K562 (cell line): ENCODE data around the gene PMPCB. TPM values are rescaled to one million over a fixed set of nuclear protein-coding genes. Genes with fewer than 3 reads are reported as not detected.

Experiments
- CBFA2T2 ChIP-seq: fragments of 450-650 bp; conservative IDR thresholded peaks from 2 replicates; pipeline ENCODE4 v1.6.1; 2017; ENCODE audit warnings: mild to moderate bottlenecking
- CSDE1 ChIP-seq, 2 experiments: fragments of 450-650 bp; IDR thresholded peaks; 2 replicates each; pipeline ENCODE4 v1.6.1; 2016; ENCODE audit warnings: mild to moderate bottlenecking in 1 of 2
- DNMT1 ChIP-seq: fragments of 450-650 bp; IDR thresholded peaks from 2 replicates; pipeline ENCODE4 v1.6.1; 2016; ENCODE audit warnings: antibody characterized with exemption, mild to moderate bottlenecking
- FOSL1 ChIP-seq: fragments of 200-800 bp; sonication (Bioruptor generic); conservative IDR thresholded peaks from 2 replicates; pipeline ENCODE4 v1.6.1; 2016; ENCODE audit warnings: missing genetic modification characterization, missing compliant biosample characterization
- HMGN3 ChIP-seq: IDR thresholded peaks from 2 replicates; pipeline ENCODE4 v1.6.1; 2011; ENCODE audit warnings: borderline replicate concordance, low read depth, mild to moderate bottlenecking, mixed read lengths, low read length; ENCODE audit not compliant: insufficient read length; ENCODE audit errors: extremely low read depth
- MAZ ChIP-seq, 2 experiments: fragments of 450-650 bp in 1 of 2; sonication (generic) in 1 of 2; formaldehyde crosslinking; IDR thresholded peaks in 1 of 2; conservative IDR thresholded peaks in 1 of 2; 2 replicates each; pipeline versions ENCODE4 v1.4.0 to v1.5.0; 2020; ENCODE audit warnings: mild to moderate bottlenecking in 1 of 2, missing genetic modification reagents in 1 of 2
- NR1H2 ChIP-seq: sonication (generic); formaldehyde crosslinking; IDR thresholded peaks from 2 replicates; pipeline ENCODE4 v1.4.0; 2020; ENCODE audit warnings: mild to moderate bottlenecking, missing genetic modification reagents
- NR2C2 ChIP-seq, 2 experiments: fragments of 200-800 bp in 1 of 2; sonication (Bioruptor generic) in 1 of 2; sonication (generic) in 1 of 2; formaldehyde crosslinking in 1 of 2; IDR thresholded peaks; 2 replicates each; pipeline versions ENCODE4 v1.6.1 to v1.8.0; 2016 to 2022; ENCODE audit warnings: mild to moderate bottlenecking in 1 of 2, missing compliant biosample characterization in 1 of 2, missing genetic modification characterization in 1 of 2, missing genetic modification reagents in 1 of 2
- STAT5A ChIP-seq: IDR thresholded peaks from 2 replicates; pipeline ENCODE4 v1.6.1; 2012; ENCODE audit warnings: low read length, inconsistent platforms, borderline replicate concordance
- ZKSCAN1 ChIP-seq: fragments of 150-350 bp; IDR thresholded peaks from 2 replicates; pipeline ENCODE4 v1.6.1; 2016; ENCODE audit warnings: low read depth, low read length
- ZNF143 ChIP-seq: sonication (generic); formaldehyde crosslinking; IDR thresholded peaks from 2 replicates; pipeline ENCODE4 v1.9.0; 2022; ENCODE audit warnings: mild to moderate bottlenecking, missing genetic modification reagents
- ZNF253 ChIP-seq: fragments of 250-450 bp; sonication (Bioruptor Pico); conservative IDR thresholded peaks from 2 replicates; pipeline ENCODE4 v1.6.1; 2021; ENCODE audit warnings: mild to moderate bottlenecking
- polyA plus RNA-seq, 8 experiments: library from polyadenylated mRNA; depleted of rRNA in 4 of 8; stranded (reverse) in 5 of 8; unstranded in 3 of 8; fragments of >200 nt; fragmentation: Nextera tagmentation in 2 of 8; fragmentation: Illumina TruSeq in 1 of 8; extraction: Ambion mirVana in 2 of 8; extraction: Trizol in 1 of 8; gene quantifications; 2 replicates each; pipeline versions ENCODE4 v1.2.1 to v1.2.3, GENCODE V29; 2011 to 2014; ENCODE audit warnings: inconsistent platforms in 1 of 8, missing spikeins in 1 of 8
- total RNA-seq, 7 experiments: library from RNA; depleted of rRNA in 6 of 7; stranded (reverse); fragments of >200 nt in 6 of 7; fragmentation: Illumina TruSeq in 2 of 7; extraction: Trizol in 2 of 7; gene quantifications; 2 replicates each; pipeline versions ENCODE4 v1.2.1 to v1.2.3, GENCODE V29; 2011 to 2021; ENCODE audit warnings: low replicate concordance in 1 of 7
- TF ChIP-seq, protein P1 (sequence below), 2 experiments: fragments of 450-650 bp; IDR thresholded peaks; 2 replicates each; pipeline ENCODE4 v1.6.1; 2018; ENCODE audit warnings: mild to moderate bottlenecking in 2 of 2, low read depth in 1 of 2; ENCODE audit not compliant: partially characterized antibody in 2 of 2
- TF ChIP-seq, protein P2 (sequence below): fragments of 450-650 bp; IDR thresholded peaks from 2 replicates; pipeline ENCODE4 v1.6.1; 2017; ENCODE audit warnings: antibody characterized with exemption
- TF ChIP-seq, protein P3 (sequence below): fragments of 450-650 bp; IDR thresholded peaks from 2 replicates; pipeline ENCODE4 v1.6.1; 2016; ENCODE audit warnings: mild to moderate bottlenecking
- TF ChIP-seq, protein P4 (sequence below): sonication (generic); formaldehyde crosslinking; IDR thresholded peaks from 2 replicates; pipeline ENCODE4 v1.8.0; 2022; ENCODE audit warnings: missing genetic modification reagents, mild to moderate bottlenecking, borderline replicate concordance

PMPCB gene
- total and polyA plus RNA-seq, 9 of the 15 experiments (the other 6 are each of a cell fraction or from before 2014, with no cell fraction given), result 61.2 to 209 (median 105) TPM

DNA sequence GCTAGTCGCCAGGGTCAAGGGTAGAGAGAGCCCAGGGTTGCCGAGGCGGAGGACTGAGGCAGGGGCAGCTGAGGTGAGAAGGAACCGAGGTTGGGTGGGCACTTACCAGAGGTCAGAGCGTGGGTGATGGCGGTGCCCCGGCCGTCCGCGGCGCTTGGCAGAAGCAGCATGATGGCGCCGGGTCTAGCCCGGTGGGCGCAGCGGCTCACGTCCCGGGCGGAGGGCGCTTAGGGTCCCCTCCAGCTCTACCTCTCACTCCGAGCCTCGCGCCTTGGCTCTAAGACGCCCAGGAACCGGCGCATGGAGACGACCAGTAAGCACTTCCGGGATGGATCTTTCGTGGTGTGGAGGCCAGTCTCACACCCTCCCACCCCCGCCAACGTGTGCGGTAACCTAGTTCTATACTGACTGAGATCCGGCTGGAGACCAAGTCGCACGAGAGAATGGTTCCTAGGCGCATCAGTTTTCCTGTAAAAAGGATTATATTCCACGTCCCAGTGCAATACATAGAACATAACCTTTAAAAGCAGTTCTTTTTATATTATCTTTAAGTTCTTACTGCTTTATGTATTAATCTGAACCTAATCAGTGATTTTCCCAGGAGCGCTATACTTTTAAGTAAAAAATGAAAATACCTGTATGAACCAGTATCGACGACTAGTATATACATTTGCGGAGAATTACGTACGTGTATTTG, 47.4 kb downstream of the PMPCB start, which contains the start of gene DNAJC2 (continued):
- TF ChIP-seq, protein P1, sequence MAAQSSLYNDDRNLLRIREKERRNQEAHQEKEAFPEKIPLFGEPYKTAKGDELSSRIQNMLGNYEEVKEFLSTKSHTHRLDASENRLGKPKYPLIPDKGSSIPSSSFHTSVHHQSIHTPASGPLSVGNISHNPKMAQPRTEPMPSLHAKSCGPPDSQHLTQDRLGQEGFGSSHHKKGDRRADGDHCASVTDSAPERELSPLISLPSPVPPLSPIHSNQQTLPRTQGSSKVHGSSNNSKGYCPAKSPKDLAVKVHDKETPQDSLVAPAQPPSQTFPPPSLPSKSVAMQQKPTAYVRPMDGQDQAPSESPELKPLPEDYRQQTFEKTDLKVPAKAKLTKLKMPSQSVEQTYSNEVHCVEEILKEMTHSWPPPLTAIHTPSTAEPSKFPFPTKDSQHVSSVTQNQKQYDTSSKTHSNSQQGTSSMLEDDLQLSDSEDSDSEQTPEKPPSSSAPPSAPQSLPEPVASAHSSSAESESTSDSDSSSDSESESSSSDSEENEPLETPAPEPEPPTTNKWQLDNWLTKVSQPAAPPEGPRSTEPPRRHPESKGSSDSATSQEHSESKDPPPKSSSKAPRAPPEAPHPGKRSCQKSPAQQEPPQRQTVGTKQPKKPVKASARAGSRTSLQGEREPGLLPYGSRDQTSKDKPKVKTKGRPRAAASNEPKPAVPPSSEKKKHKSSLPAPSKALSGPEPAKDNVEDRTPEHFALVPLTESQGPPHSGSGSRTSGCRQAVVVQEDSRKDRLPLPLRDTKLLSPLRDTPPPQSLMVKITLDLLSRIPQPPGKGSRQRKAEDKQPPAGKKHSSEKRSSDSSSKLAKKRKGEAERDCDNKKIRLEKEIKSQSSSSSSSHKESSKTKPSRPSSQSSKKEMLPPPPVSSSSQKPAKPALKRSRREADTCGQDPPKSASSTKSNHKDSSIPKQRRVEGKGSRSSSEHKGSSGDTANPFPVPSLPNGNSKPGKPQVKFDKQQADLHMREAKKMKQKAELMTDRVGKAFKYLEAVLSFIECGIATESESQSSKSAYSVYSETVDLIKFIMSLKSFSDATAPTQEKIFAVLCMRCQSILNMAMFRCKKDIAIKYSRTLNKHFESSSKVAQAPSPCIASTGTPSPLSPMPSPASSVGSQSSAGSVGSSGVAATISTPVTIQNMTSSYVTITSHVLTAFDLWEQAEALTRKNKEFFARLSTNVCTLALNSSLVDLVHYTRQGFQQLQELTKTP (IDR thresholded peaks at IDR 0.05; ENCODE audit: low read depth in 1 of 2, partially characterized antibody in 2 of 2), result peak in 1 of 2 experiments; percentile 87
- TF ChIP-seq, protein P2, sequence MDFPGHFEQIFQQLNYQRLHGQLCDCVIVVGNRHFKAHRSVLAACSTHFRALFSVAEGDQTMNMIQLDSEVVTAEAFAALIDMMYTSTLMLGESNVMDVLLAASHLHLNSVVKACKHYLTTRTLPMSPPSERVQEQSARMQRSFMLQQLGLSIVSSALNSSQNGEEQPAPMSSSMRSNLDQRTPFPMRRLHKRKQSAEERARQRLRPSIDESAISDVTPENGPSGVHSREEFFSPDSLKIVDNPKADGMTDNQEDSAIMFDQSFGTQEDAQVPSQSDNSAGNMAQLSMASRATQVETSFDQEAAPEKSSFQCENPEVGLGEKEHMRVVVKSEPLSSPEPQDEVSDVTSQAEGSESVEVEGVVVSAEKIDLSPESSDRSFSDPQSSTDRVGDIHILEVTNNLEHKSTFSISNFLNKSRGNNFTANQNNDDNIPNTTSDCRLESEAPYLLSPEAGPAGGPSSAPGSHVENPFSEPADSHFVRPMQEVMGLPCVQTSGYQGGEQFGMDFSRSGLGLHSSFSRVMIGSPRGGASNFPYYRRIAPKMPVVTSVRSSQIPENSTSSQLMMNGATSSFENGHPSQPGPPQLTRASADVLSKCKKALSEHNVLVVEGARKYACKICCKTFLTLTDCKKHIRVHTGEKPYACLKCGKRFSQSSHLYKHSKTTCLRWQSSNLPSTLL, result no peak
- no peak for TF ChIP-seq ZNF253 (CRISPR knock-in tag)
- TF ChIP-seq ZNF143, result no peak
- no peak for TF ChIP-seq DNMT1
- peak; percentile 55 for TF ChIP-seq FOSL1 (tag)
- TF ChIP-seq MAZ (CRISPR knock-in tag; conservative IDR thresholded peaks at IDR 0.05 in 1 of 2, IDR thresholded peaks at IDR 0.05 in 1 of 2), result peak; percentile 95 to 99
- no peak for TF ChIP-seq CBFA2T2
- TF ChIP-seq HMGN3, result peak; percentile 60
- TF ChIP-seq, protein P3, sequence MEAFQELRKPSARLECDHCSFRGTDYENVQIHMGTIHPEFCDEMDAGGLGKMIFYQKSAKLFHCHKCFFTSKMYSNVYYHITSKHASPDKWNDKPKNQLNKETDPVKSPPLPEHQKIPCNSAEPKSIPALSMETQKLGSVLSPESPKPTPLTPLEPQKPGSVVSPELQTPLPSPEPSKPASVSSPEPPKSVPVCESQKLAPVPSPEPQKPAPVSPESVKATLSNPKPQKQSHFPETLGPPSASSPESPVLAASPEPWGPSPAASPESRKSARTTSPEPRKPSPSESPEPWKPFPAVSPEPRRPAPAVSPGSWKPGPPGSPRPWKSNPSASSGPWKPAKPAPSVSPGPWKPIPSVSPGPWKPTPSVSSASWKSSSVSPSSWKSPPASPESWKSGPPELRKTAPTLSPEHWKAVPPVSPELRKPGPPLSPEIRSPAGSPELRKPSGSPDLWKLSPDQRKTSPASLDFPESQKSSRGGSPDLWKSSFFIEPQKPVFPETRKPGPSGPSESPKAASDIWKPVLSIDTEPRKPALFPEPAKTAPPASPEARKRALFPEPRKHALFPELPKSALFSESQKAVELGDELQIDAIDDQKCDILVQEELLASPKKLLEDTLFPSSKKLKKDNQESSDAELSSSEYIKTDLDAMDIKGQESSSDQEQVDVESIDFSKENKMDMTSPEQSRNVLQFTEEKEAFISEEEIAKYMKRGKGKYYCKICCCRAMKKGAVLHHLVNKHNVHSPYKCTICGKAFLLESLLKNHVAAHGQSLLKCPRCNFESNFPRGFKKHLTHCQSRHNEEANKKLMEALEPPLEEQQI, result peak; percentile 72
- peak in 1 of 2 experiments; percentile 57; a peak in 1 of 4 replicates for TF ChIP-seq CSDE1 (IDR thresholded peaks at IDR 0.05)
- peak; percentile 88 for TF ChIP-seq NR2C2 (CRISPR knock-in tag; IDR thresholded peaks at IDR 0.05)
- TF ChIP-seq NR2C2 (tag; IDR thresholded peaks at IDR 0.05), result peak; percentile 97
- no peak for TF ChIP-seq NR1H2 (CRISPR knock-in tag)
- TF ChIP-seq, protein P4, sequence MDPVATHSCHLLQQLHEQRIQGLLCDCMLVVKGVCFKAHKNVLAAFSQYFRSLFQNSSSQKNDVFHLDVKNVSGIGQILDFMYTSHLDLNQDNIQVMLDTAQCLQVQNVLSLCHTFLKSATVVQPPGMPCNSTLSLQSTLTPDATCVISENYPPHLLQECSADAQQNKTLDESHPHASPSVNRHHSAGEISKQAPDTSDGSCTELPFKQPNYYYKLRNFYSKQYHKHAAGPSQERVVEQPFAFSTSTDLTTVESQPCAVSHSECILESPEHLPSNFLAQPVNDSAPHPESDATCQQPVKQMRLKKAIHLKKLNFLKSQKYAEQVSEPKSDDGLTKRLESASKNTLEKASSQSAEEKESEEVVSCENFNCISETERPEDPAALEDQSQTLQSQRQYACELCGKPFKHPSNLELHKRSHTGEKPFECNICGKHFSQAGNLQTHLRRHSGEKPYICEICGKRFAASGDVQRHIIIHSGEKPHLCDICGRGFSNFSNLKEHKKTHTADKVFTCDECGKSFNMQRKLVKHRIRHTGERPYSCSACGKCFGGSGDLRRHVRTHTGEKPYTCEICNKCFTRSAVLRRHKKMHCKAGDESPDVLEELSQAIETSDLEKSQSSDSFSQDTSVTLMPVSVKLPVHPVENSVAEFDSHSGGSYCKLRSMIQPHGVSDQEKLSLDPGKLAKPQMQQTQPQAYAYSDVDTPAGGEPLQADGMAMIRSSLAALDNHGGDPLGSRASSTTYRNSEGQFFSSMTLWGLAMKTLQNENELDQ, result no peak
- peak; percentile 43; the same call in 1 of the 2 replicates for TF ChIP-seq STAT5A
- peak; percentile 71; the same call in 1 of the 2 replicates for TF ChIP-seq ZKSCAN1
